SHP77 (cell line): ENCODE measurements around the gene SIL1.
A peak's percentile ranks its signal among the peaks of the same experiment; 100 is the strongest.
"Not testable (repeated sequence)": the region's sequence is repeated elsewhere in the genome, so short reads cannot be mapped to it uniquely, and the experiment has no call there.

Source experiments
- DNase-seq, 2 experiments: peaks; one replicate each; lab custom pipeline; 2025; lab: John Stamatoyannopoulos, UW

The SIL1 gene

GRCh38 chr5:139197710-139198669 is at the start of gene SIL1:
TSS of gene SIL1 (minus strand) at chr5:139198368. CDS start at chr5:139127843, 70,525 bp downstream.
- DNase-seq, result peak; percentile 97

GRCh38 chr5:139246394-139246793 is 48.2 kb upstream of the SIL1 start:
- no peak for DNase-seq

GRCh38 chr5:139245637-139246339 is 47.6 kb upstream of the SIL1 start:
- no peak for DNase-seq

GRCh38 chr5:139243425-139243970 is 45.3 kb upstream of the SIL1 start:
- no peak for DNase-seq

DNA sequence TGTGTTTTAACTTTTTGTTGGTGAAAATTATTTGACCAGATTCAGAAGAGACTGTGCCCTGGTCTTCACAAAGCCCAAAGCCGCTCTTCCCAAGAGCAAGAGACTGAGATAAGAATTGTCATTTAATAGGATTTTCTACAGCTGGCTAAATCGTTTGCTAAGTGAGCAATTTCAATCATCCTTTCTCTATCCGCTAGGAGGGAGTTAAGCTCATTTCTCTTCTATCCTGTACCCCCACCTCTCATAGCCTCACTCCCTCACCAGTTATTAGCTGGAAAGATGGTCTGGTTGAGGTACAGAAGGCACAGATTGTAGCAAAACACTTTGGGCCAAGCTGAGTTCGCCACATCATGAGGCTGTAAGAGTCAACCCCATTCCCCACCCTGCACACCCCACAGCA is 43.0 kb upstream of the SIL1 start:
- DNase-seq, result no peak

DNA sequence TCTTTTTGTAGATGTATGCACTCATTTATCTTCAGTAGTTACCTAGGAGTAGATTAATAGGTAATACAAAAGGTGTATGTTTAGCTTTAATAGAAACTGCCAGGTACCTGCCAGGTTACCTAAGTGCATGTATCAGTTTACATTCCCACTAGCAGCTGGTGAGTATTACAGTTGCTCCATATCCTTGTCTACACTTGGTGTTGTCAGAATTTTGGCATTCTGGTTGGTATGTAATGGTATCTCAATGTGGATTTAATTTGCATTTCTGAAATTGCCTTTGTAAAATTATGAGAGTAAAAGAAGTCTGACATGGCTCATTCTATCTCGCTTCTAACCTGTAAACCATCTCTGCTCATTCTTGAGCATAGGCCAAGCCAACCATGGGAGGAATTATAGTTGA is 38.3 kb upstream of the SIL1 start:
- DNase-seq, result no peak

DNA sequence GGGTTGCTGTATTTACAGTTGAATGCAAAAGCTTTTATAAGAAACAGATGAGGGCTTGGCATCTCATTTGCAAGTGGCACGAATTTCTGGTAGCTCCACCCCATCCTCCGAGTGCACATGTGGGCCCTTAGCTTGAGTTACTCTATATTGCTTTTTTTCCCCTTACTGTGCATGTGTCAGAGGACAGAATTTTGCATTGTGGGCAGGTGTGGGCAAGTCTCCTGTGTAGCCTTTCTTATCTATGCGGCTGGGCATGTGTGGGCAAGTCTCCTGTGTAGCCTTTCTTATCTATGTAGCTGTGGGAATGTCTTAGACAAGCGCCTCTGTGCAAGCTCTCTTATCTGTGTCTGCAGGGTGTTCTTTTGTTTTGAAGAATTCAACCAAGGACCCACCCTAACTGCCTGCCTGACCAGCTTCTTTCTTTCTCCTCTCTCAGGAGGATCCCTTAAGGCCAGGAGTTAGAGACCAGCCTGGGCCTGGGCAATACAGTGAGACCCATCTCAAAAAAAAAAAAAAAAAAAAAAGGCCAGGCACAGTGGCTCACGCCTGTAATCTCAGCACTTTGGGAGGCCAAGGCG is 34.1 kb upstream of the SIL1 start:
- no peak for DNase-seq

- no peak for DNase-seq
Measured at GRCh38 chr5:139228201-139228803, 30.1 kb upstream of the SIL1 start.

DNA sequence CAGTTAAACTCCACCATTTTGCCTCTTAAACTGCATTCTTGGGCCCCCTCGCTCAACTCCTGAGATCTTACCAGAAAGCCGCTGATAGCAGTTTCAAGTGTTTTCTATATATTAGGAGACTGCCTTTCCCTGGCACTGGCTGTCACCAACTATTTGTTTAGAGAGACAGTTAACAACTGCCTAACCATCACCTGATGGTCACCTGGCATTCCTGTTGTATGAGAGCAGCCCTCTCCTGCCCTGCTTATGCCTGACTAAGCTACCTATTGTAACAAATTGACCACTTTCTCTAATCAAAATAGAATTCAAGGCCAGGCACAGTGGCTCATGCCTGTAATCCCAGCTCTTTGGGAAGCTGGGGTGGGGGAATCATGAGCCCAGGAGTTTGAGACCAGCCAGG is 28.0 kb upstream of the SIL1 start:
- no peak for DNase-seq

- DNase-seq, result no peak
Measured at GRCh38 chr5:139223481-139223880, 25.3 kb upstream of the SIL1 start.

DNA sequence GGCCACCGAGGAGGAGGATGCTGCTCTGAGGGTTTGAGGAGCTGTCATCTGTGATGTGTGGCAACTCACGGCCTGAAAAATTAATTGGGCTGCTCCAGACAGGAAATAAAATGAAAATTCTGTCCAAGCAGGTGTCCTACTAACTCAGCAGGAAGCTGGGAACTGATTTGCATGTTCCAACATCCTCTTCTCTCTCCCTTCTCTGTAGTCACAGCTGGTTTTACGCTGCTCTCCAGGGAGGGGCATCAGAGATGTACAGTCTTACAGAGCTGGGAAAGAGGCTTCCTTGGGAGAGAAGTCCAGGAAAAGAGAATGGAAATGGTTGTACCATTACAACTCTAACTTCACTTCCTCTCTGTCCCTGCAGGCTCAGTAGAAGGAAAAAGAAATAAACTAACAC is 24.2 kb upstream of the SIL1 start:
- peak; percentile 66 to 76 for DNase-seq

- DNase-seq, result not testable (repeated sequence)
Measured at GRCh38 chr5:139218038-139218437, 19.9 kb upstream of the SIL1 start.

DNA sequence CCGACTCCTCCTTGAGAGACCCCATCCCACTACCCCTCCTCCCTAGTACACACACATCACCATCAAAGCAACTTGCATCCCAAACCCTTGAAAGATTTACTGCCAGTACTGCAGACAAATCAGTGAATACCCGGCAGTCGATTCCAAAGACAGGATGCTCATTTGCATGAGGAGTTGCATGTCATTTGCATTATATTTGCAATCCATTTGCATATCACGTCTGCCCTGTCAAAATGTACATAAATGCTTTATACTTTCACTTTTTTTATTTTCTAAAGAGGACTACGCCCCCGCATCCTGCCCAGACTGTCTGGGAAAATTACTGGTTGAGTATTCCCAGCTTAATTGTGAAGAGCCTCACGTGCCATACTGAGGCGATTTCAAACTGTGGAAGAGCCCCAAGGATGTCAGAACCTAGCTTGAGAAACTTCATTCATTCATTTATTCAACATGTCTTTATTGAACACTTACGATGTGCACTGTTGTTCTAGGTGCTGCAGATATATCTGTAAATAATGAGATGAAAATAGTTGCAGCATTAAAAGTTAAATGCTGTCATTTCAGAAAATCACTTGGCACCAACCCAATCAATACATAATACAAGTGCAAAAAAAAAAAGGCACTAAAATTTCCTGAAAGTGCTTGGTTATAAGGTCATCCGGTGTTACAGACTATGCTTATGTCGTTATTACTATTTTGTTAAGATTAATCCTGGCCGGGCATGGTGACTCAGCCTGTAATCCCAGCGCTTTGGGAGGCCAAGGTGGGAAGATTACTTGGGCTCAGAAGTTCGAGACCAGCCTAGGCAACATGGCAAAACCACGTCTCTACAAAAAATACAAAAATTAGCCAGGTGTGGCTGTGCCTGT is 17.2 kb upstream of the SIL1 start:
- DNase-seq, result no peak

- no peak for DNase-seq
Measured at GRCh38 chr5:139214646-139215045, 16.5 kb upstream of the SIL1 start.

DNA sequence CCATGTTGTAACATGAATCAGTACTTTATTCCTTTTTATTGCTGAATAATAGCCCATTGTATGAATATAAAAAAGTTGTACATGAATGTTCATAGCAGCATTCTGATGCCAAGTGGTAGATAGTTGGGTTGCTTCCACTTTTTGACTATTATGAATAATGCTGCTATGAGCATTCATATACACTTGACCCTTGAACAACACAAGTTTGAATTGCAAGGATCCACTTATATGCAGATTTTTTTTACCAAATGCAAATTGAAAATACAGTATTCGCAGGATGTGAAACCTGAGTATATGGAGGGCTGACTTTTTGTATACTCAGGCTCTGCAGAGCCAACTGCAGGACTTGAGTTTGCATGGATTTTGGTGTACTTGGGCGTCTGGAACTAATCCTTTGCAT is 14.7 kb upstream of the SIL1 start:
- no peak for DNase-seq

- no peak for DNase-seq
Measured at GRCh38 chr5:139212486-139212885, 14.3 kb upstream of the SIL1 start.

- peak; percentile 22 to 36 for DNase-seq
Measured at GRCh38 chr5:139210585-139210984, 12.4 kb upstream of the SIL1 start.

GRCh38 chr5:139207297-139208000 is 9.3 kb upstream of the SIL1 start:
- DNase-seq, result no peak

- no peak for DNase-seq
Measured at GRCh38 chr5:139205586-139205985, 7.4 kb upstream of the SIL1 start.

- no peak for DNase-seq
Measured at GRCh38 chr5:139205124-139205523, 7.0 kb upstream of the SIL1 start.
